Endothelial cell of umbilical vein (primary cell): ENCODE data around the gene CD55. TPM values are rescaled to one million over a fixed set of nuclear protein-coding genes. Genes with fewer than 3 reads are reported as not detected.

Experiments used
- BruUV-seq: library from RNA; stranded (reverse); fragments of 400-500 nt; replicated peaks from 2 replicates; lab custom pipeline; 2021; lab: Mats Ljungman, UMichigan
- CTCF ChIA-PET: fragments of 300-600, 350-600 bp; sonication (Branson Sonifier 250); formaldehyde crosslinking; loops from one replicate; lab custom pipeline; 2021; ENCODE audit warnings: antibody characterized with exemption, inconsistent platforms; lab: Charles Lee
- POLR2A ChIA-PET: fragments of 300-600, 350-600 bp; sonication (Branson Sonifier 250); formaldehyde crosslinking; loops from one replicate; lab custom pipeline; 2021; ENCODE audit warnings: antibody characterized with exemption, inconsistent platforms; lab: Charles Lee
- DNase-seq: peaks from one replicate; pipeline ENCODE4 v3.0.0-alpha.2; 2011; ENCODE audit warnings: low read depth, low spot score
- FAIRE-seq: peaks from 2 replicates; lab custom pipeline; 2011; peaks lifted over from hg19 to GRCh38; lab: Jason Lieb, UNC
- H2AFZ ChIP-seq: 2 replicates; pipeline ENCODE4 v1.6.0; 2012; ENCODE audit warnings: low read depth, low read length, control low read depth, inconsistent platforms
- H3K27ac ChIP-seq: 2 replicates; pipeline ENCODE4 v1.5.1; 2011; ENCODE audit warnings: low read depth, mild to moderate bottlenecking, control low read depth, low read length, moderate library complexity; ENCODE audit not compliant: insufficient read depth
- H3K27me3 ChIP-seq, 2 experiments: 2 replicates each; pipeline versions ENCODE4 v1.6.0 to v1.6.1; 2011; ENCODE audit warnings: low read length in 2 of 2, mixed read lengths in 1 of 2; ENCODE audit not compliant: control insufficient read depth in 2 of 2, insufficient read depth in 2 of 2
- H3K36me3 ChIP-seq, 2 experiments: 2 replicates in 1 of 2; 3 replicates in 1 of 2; pipeline ENCODE4 v1.5.1; 2011; ENCODE audit warnings: low read length in 2 of 2, mild to moderate bottlenecking in 1 of 2, moderate library complexity in 1 of 2; ENCODE audit not compliant: control insufficient read depth in 2 of 2, insufficient read depth in 2 of 2; ENCODE audit errors: extremely low read depth in 1 of 2
- H3K4me1 ChIP-seq: 3 replicates; pipeline ENCODE4 v1.5.1; 2011; ENCODE audit warnings: mild to moderate bottlenecking, low read length; ENCODE audit not compliant: control insufficient read depth, insufficient read depth; ENCODE audit errors: extremely low read depth
- H3K4me2 ChIP-seq: 2 replicates; pipeline ENCODE4 v1.6.1; 2011; ENCODE audit warnings: low read length, control low read depth, mixed read lengths; ENCODE audit not compliant: insufficient read depth
- H3K4me3 ChIP-seq, 3 experiments: fragments of 200-600 bp in 1 of 3; sonication (generic), shearing (Covaris generic) in 1 of 3; replicated peaks in 1 of 3; 2 replicates each; pipeline ENCODE4 v1.5.1; 2011 to 2016; ENCODE audit warnings: control low read depth in 3 of 3, low read length in 3 of 3, mild to moderate bottlenecking in 2 of 3, inconsistent platforms in 1 of 3, low read depth in 1 of 3, moderate library complexity in 1 of 3; ENCODE audit not compliant: insufficient read depth in 1 of 3
- H3K79me2 ChIP-seq: 2 replicates; pipeline ENCODE4 v1.6.0; 2012; ENCODE audit warnings: low read length, inconsistent platforms; ENCODE audit not compliant: control insufficient read depth, insufficient read depth
- H3K9ac ChIP-seq: replicated peaks from 2 replicates; pipeline ENCODE3; 2011; ENCODE audit warnings: low read length, control low read depth; ENCODE audit not compliant: insufficient read depth; ENCODE audit errors: extremely low read depth
- H3K9me1 ChIP-seq: replicated peaks from 3 replicates; pipeline ENCODE4 v1.6.0; 2011; ENCODE audit warnings: mild to moderate bottlenecking, low read length; ENCODE audit not compliant: control insufficient read depth, insufficient read depth; ENCODE audit errors: extremely low read depth
- H3K9me3 ChIP-seq: replicated peaks from 2 replicates; pipeline ENCODE4 v1.5.1; 2012; ENCODE audit warnings: low read length, inconsistent platforms; ENCODE audit not compliant: control insufficient read depth, insufficient read depth
- H4K20me1 ChIP-seq: replicated peaks from 2 replicates; pipeline ENCODE3; 2011; ENCODE audit warnings: mild to moderate bottlenecking, low read length; ENCODE audit not compliant: control insufficient read depth, insufficient read depth; ENCODE audit errors: extremely low read depth
- CTCF ChIP-seq, 2 donors: IDR thresholded peaks; 1 replicate in 1 of 2; 2 replicates in 1 of 2; pipeline ENCODE4 v1.5.1; 2011; ENCODE audit warnings: low read length in 2 of 2, mild to moderate bottlenecking in 2 of 2, moderate library complexity in 2 of 2, control low read depth in 1 of 2, inconsistent platforms in 1 of 2, low read depth in 1 of 2; ENCODE audit not compliant: insufficient read depth in 1 of 2; ENCODE audit errors: extremely low read depth in 1 of 2
- EZH2 ChIP-seq: IDR thresholded peaks from 2 replicates; pipeline ENCODE4 v1.6.1; 2012; ENCODE audit warnings: borderline replicate concordance, low read depth, mild to moderate bottlenecking, moderate library complexity, low read length, inconsistent platforms; ENCODE audit not compliant: severe bottlenecking
- FOS ChIP-seq: IDR thresholded peaks from 2 replicates; pipeline ENCODE4 v1.6.1; 2011; ENCODE audit warnings: mild to moderate bottlenecking, low read length, moderate library complexity, borderline replicate concordance; ENCODE audit not compliant: insufficient read depth
- GATA2 ChIP-seq: IDR thresholded peaks from 2 replicates; pipeline ENCODE4 v1.7.0; 2011; ENCODE audit warnings: low read depth, mild to moderate bottlenecking, moderate library complexity, mixed read lengths, low read length; ENCODE audit not compliant: insufficient read length, insufficient read depth
- JUN ChIP-seq: IDR thresholded peaks from 2 replicates; pipeline ENCODE4 v1.6.1; 2011; ENCODE audit warnings: borderline replicate concordance, low read depth; ENCODE audit not compliant: insufficient read length, insufficient read depth
- MAX ChIP-seq: IDR thresholded peaks from 2 replicates; pipeline ENCODE4 v1.6.1; 2011; ENCODE audit not compliant: insufficient read depth, insufficient read length
- MYC ChIP-seq: IDR thresholded peaks from one replicate; pipeline ENCODE4 v1.6.1; 2011; ENCODE audit warnings: mild to moderate bottlenecking, low read depth, low read length
- POLR2A ChIP-seq: IDR thresholded peaks from 2 replicates; pipeline ENCODE4 v1.6.1; 2012; ENCODE audit warnings: low read depth, mild to moderate bottlenecking, control low read depth, low read length
- POLR2AphosphoS5 ChIP-seq: IDR thresholded peaks from 2 replicates; pipeline ENCODE4 v1.6.1; 2012; ENCODE audit warnings: low read depth, mild to moderate bottlenecking, control low read depth, low read length, moderate library complexity; ENCODE audit not compliant: insufficient read depth
- dilution Hi-C: fragments of 300-500 bp; cut with MboI; formaldehyde crosslinking; loops from one replicate; pipeline ENCODE4 v1.15.0; 2019; ENCODE audit warnings: low sequenced_read_pairs; ENCODE audit not compliant: extremely low pct_ligation_motif_present
- intact Hi-C: fragments of 100-400 bp; cut with micrococcal nuclease; formaldehyde crosslinking; loops from one replicate; pipeline ENCODE4 v1.10.0; 2022
- polyA plus RNA-seq, 4 experiments: library from polyadenylated mRNA; depleted of rRNA in 3 of 4; stranded (reverse) in 3 of 4; unstranded in 1 of 4; fragments of >200 nt; gene quantifications; 2 replicates each; pipeline versions ENCODE4 v1.2.1 to v1.2.3, GENCODE V29; 2011 to 2012; ENCODE audit warnings: missing spikeins in 1 of 4
- total RNA-seq: library from RNA; stranded (reverse); gene quantifications from 2 replicates; pipeline ENCODE4 v1.2.3, GENCODE V29; 2021

The CD55 gene
- total and polyA plus RNA-seq, 2 donors (not counting 3 experiments of a cell fraction or from before 2014, with no cell fraction given): 111 to 179 TPM

GRCh38 chr1:207361889-207362288 is 40.4 kb downstream of the CD55 start:
- no peaks in the 10 kb centered on the region for H3K9me1 ChIP-seq
- TF ChIP-seq FOS: no peak
- TF ChIP-seq GATA2: no peak
- no peak for TF ChIP-seq POLR2AphosphoS5
- no peak for TF ChIP-seq POLR2A
- no peak for TF ChIP-seq MAX
- no peak for TF ChIP-seq JUN
- TF ChIP-seq MYC: no peak
- TF ChIP-seq EZH2: no peak
- TF ChIP-seq CTCF (IDR thresholded peaks at IDR 0.05; ENCODE audit: extremely low read depth in 1 of 2, insufficient read depth in 1 of 2, low read depth in 1 of 2, low read length in 2 of 2): no peak
- no peak overlapping the region for H3K27ac ChIP-seq
- no peak overlapping the region for H3K9ac ChIP-seq
- no TSS peak for BruUV-seq
- DNase-seq: peak; percentile 43
- H3K79me2 ChIP-seq: no peaks in the 10 kb centered on the region
- no peak overlapping the region for H2AFZ ChIP-seq
- intact Hi-C loops (no loop called here), dilution Hi-C loops (no loop called here)
- no peaks in the 10 kb centered on the region for H3K27me3 ChIP-seq
- H3K36me3 ChIP-seq: peaks cover 2 to 11% of the 10 kb centered on the region in 2 experiments
- peak; percentile 70 for FAIRE-seq
- ChIA-PET CTCF (interaction anchor here (0.8 to 1.5 kb wide), 2 partner anchors 12 to 43 kb away, joined by 3 to 5 read pairs; no protein-coding TSS in a partner anchor), POLR2A (no interaction called here)
- H3K4me2 ChIP-seq: peak overlapping the region; percentile 47
- peaks cover 16% of the 10 kb centered on the region for H3K4me1 ChIP-seq
- no peaks in the 10 kb centered on the region for H4K20me1 ChIP-seq
- H3K9me3 ChIP-seq: no peaks in the 10 kb centered on the region
- H3K4me3 ChIP-seq: no peak overlapping the region
